ENCODE results near the gene GPR78. TPM values are rescaled to one million over a fixed set of nuclear protein-coding genes. Genes with fewer than 3 reads are reported as not detected.

GPR78 gene
- total and polyA plus RNA-seq, 2 of the 8 experiments (the other 6 are each of a cell fraction or from before 2014, with no cell fraction given), result 1.0 to 3.0 TPM

- TF ChIP-seq TEAD4 (IDR thresholded peaks at IDR 0.05; ENCODE audit: low read depth, low read length), result no peak
- no peak for TF ChIP-seq RXRA (IDR thresholded peaks at IDR 0.05; ENCODE audit: insufficient read depth, low read depth, low read length)
- TF ChIP-seq CHD1 (IDR thresholded peaks at IDR 0.05; ENCODE audit: low read depth, low read length), result no peak
- no peak for TF ChIP-seq SP1 (IDR thresholded peaks at IDR 0.05; ENCODE audit: low read depth, low read length)
These were observed 7.4 kb downstream of the GPR78 start (continued) for GRCh38 chr4:8587469-8588195.

Measured in H1 (cell line).